ENCODE data around the gene FBH1. TPM values are rescaled to one million over a fixed set of nuclear protein-coding genes. Genes with fewer than 3 reads are reported as not detected.
"Not testable (repeated sequence)": the region's sequence is repeated elsewhere in the genome, so short reads cannot be mapped to it uniquely, and the experiment has no call there.

The FBH1 gene
- total RNA-seq, 1 experiment from 2014 or later = 22.0 TPM

- DNase-seq (no peak), ATAC-seq (no peak)
- Histone ChIP-seq H3K27me3 (ENCODE audit: low read length) (no peaks in the 10 kb centered on the region), H3K4me2 (ENCODE audit: low read length) (peak overlapping the region; percentile 71), H3K27ac (ENCODE audit: low read length) (peak overlapping the region; percentile 100), H3K79me2 (ENCODE audit: low read length) (no peaks in the 10 kb centered on the region), H3K9me2 (replicated peaks; ENCODE audit: low read length) (no peaks in the 10 kb centered on the region), H3K4me1 (ENCODE audit: insufficient read depth, low read length) (peaks cover 30% of the 10 kb centered on the region), H3K4me3 (ENCODE audit: low read length) (peak overlapping the region; percentile 31; the same call in 1 of the 2 replicates), H2AFZ (ENCODE audit: low read length) (no peak overlapping the region), H4K20me1 (ENCODE audit: low read length) (no peaks in the 10 kb centered on the region), H3K9me3 (ENCODE audit: low read length) (no peaks in the 10 kb centered on the region), H3F3A (ENCODE audit: low read length, unreplicated experiment) (no peaks in the 10 kb centered on the region), H3K9ac (ENCODE audit: low read length) (peak overlapping the region; percentile 82), H3K36me3 (ENCODE audit: low read depth, low read length) (no peaks in the 10 kb centered on the region)
- ChIA-PET CTCF (no interaction called here), POLR2A (ENCODE audit: unreplicated experiment) (interaction anchor here (1.0 kb wide), 1 partner anchor 101 kb away, joined by 6 read pairs; no protein-coding TSS in a partner anchor)
- TF ChIP-seq CTCF (conservative IDR thresholded peaks at IDR 0.05; ENCODE audit: low read depth, low read length) (no peak), EZH2 (IDR thresholded peaks at IDR 0.05; ENCODE audit: low read length, unreplicated experiment) (no peak), EZH2phosphoT487 (IDR thresholded peaks at IDR 0.05; ENCODE audit: borderline replicate concordance, low read length) (no peak)
- no TSS peak for BruUV-seq (replicated peaks)
- intact Hi-C loops (cut with micrococcal nuclease) = loop anchor here (5.0 kb wide), 1 partner anchor 142 kb away; the partner anchor contains the start of gene RBM17
These were observed 55.1 kb downstream of the FBH1 start for GRCh38 chr10:5945190-5945509.

- Histone ChIP-seq H3K79me2 (ENCODE audit: low read length) (no peaks in the 10 kb centered on the region), H2AFZ (ENCODE audit: low read length) (peak overlapping the region; percentile 61), H3K36me3 (ENCODE audit: low read depth, low read length) (no peaks in the 10 kb centered on the region), H3K27ac (ENCODE audit: low read length) (peak overlapping the region; percentile 100), H4K20me1 (ENCODE audit: low read length) (no peaks in the 10 kb centered on the region), H3K27me3 (ENCODE audit: low read length) (no peaks in the 10 kb centered on the region), H3K9me3 (ENCODE audit: low read length) (no peaks in the 10 kb centered on the region), H3F3A (ENCODE audit: low read length, unreplicated experiment) (no peaks in the 10 kb centered on the region), H3K4me1 (ENCODE audit: insufficient read depth, low read length) (peaks cover 36% of the 10 kb centered on the region), H3K4me2 (ENCODE audit: low read length) (peak overlapping the region; percentile 71), H3K9ac (ENCODE audit: low read length) (peak overlapping the region; percentile 82), H3K9me2 (replicated peaks; ENCODE audit: low read length) (no peaks in the 10 kb centered on the region), H3K4me3 (ENCODE audit: low read length) (no peak overlapping the region)
- BruUV-seq (replicated peaks) = no TSS peak
- ATAC-seq (peak; percentile 49), DNase-seq (peak; percentile 76)
- intact Hi-C loops (cut with micrococcal nuclease) = loop anchor here (5.0 kb wide), 1 partner anchor 142 kb away; the partner anchor contains the start of gene RBM17
- POLR2A ChIA-PET (ENCODE audit: unreplicated experiment) = no interaction called here
- no peak for TF ChIP-seq EZH2 (IDR thresholded peaks at IDR 0.05; ENCODE audit: low read length, unreplicated experiment)
- TF ChIP-seq EZH2phosphoT487 (IDR thresholded peaks at IDR 0.05; ENCODE audit: borderline replicate concordance, low read length) = no peak
- TF ChIP-seq CTCF (conservative IDR thresholded peaks at IDR 0.05; ENCODE audit: low read depth, low read length) = no peak
- CTCF ChIA-PET = interaction anchor here (0.6 kb wide), 1 partner anchor 59 kb away, joined by 16 read pairs; no protein-coding TSS in a partner anchor
These were observed 55.7 kb downstream of the FBH1 start for GRCh38 chr10:5945561-5946418.

DNA sequence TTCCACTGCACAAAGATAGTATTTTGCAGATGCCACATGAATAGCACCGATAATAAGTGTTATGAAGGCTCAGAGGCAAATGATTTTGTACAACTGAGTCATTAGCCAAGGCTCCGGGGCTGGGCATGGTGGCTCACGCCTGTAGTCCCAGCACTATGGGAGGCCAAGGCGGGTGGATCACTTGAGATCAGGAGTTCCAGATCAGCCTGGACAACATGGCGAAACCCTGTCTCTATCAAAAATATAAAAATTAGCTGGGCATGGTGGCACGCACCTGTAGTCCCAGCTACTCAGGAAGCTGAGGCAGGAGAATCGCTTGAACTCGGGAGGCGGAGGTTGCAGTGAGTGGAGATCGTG lies 56.4 kb downstream of the FBH1 start:
- H3K27ac ChIP-seq (ENCODE audit: low read length) = peak overlapping the region; percentile 100
- H3F3A ChIP-seq (ENCODE audit: low read length, unreplicated experiment); H4K20me1 ChIP-seq (ENCODE audit: low read length); H3K27me3 ChIP-seq (ENCODE audit: low read length); H3K79me2 ChIP-seq (ENCODE audit: low read length); BruUV-seq (replicated peaks); H3K4me3 ChIP-seq (ENCODE audit: low read length); ATAC-seq; H3K36me3 ChIP-seq (ENCODE audit: low read depth, low read length); H3K9me3 ChIP-seq (ENCODE audit: low read length); DNase-seq; H3K9me2 ChIP-seq (replicated peaks; ENCODE audit: low read length); POLR2A ChIA-PET (ENCODE audit: unreplicated experiment): not testable (repeated sequence)
- CTCF ChIA-PET = interaction anchor here (0.6 kb wide), 1 partner anchor 59 kb away, joined by 16 read pairs; no protein-coding TSS in a partner anchor
- peak overlapping the region; percentile 71; the same call in 1 of the 2 replicates for H3K4me2 ChIP-seq (ENCODE audit: low read length)
- 0 out of 2 replicates have a peak overlapping the region, but pooled peaks have one; percentile 61 for H2AFZ ChIP-seq (ENCODE audit: low read length)
- peaks cover 36% of the 10 kb centered on the region for H3K4me1 ChIP-seq (ENCODE audit: insufficient read depth, low read length)
- H3K9ac ChIP-seq (ENCODE audit: low read length) = peak overlapping the region; percentile 82; the same call in 1 of the 2 replicates
- intact Hi-C loops (cut with micrococcal nuclease) = loop anchor here (5.0 kb wide), 1 partner anchor 141 kb away; the partner anchor contains the start of gene RBM17
